Muscle of leg (tissue), 11 donors: ENCODE results near the gene LCP1. TPM values are rescaled to one million over a fixed set of nuclear protein-coding genes. Genes with fewer than 3 reads are reported as not detected.

Experiments used
- DNase-seq: peaks from one replicate; pipeline ENCODE4 v3.0.0; 2013
- H3K27ac ChIP-seq: one replicate; pipeline ENCODE4 v1.5.1; 2013; ENCODE audit warnings: mild to moderate bottlenecking, low read length, control low read depth
- H3K27me3 ChIP-seq: one replicate; pipeline ENCODE4 v1.6.1; 2013; ENCODE audit warnings: low read length; ENCODE audit not compliant: control insufficient read depth, insufficient read depth
- H3K36me3 ChIP-seq: one replicate; pipeline ENCODE4 v1.6.1; 2013; ENCODE audit warnings: low read length; ENCODE audit not compliant: control insufficient read depth, insufficient read depth
- H3K4me1 ChIP-seq: one replicate; pipeline ENCODE4 v1.6.1; 2013; ENCODE audit warnings: low read length; ENCODE audit not compliant: control insufficient read depth, insufficient read depth
- H3K4me3 ChIP-seq: one replicate; pipeline ENCODE4 v1.5.1; 2013; ENCODE audit warnings: low read length, control low read depth
- H3K9me3 ChIP-seq: replicated peaks from 2 replicates; pipeline ENCODE4 v1.6.1; 2013; ENCODE audit warnings: low read depth, low read length; ENCODE audit not compliant: control insufficient read depth
- WGBS: methylation state at CpG from one replicate; pipeline ENCODE4 v1.1.5; 2013; ENCODE audit warnings: missing lambda C conversion rate; ENCODE audit not compliant: insufficient coverage; 5-methylcytosine and 5-hydroxymethylcytosine counted together
- polyA plus RNA-seq, 8 donors: library from polyadenylated mRNA; unstranded; fragments of 120-200 nt; gene quantifications; one replicate each; pipeline versions ENCODE4 v1.2.1 to v1.2.3, GENCODE V29; 2013; ENCODE audit warnings: inconsistent platforms in 1 of 8, low replicate concordance in 1 of 8; ENCODE audit not compliant: insufficient read length in 8 of 8, insufficient read depth in 1 of 8
- total RNA-seq: library from RNA; stranded (reverse); fragments of 120-200 nt; gene quantifications from one replicate; pipeline ENCODE4 v1.2.4, GENCODE V29; 2013

Gene LCP1
- total and polyA plus RNA-seq, 9 donors = 7.6 to 16.9 (median 10.3) TPM

GRCh38 chr13:46207828-46208227, 25.9 kb upstream of the LCP1 start:
- Histone ChIP-seq H3K4me3 (no peak overlapping the region), H3K9me3 (no peaks in the 10 kb centered on the region), H3K27me3 (peaks cover 4% of the 10 kb centered on the region), H3K27ac (no peak overlapping the region), H3K36me3 (no peaks in the 10 kb centered on the region), H3K4me1 (peaks cover 8% of the 10 kb centered on the region)
- no peak for DNase-seq
- 71% methylated on average over 4 of the region's 7 CpGs for WGBS

GRCh38 chr13:46206143-46206542, 24.2 kb upstream of the LCP1 start:
- Histone ChIP-seq H3K9me3 (no peaks in the 10 kb centered on the region), H3K4me3 (no peak overlapping the region), H3K36me3 (no peaks in the 10 kb centered on the region), H3K4me1 (peaks cover 1% of the 10 kb centered on the region), H3K27me3 (no peaks in the 10 kb centered on the region), H3K27ac (no peak overlapping the region)
- 88% methylated on average over 1 of the region's 1 CpG for WGBS
- DNase-seq = no peak

- no peaks in the 10 kb centered on the region for H3K4me1 ChIP-seq
- WGBS = 64% methylated on average over 5 of the region's 5 CpGs
- no peaks in the 10 kb centered on the region for H3K36me3 ChIP-seq
- H3K27me3 ChIP-seq = no peaks in the 10 kb centered on the region
- no peaks in the 10 kb centered on the region for H3K9me3 ChIP-seq
- H3K27ac ChIP-seq = no peak overlapping the region
- DNase-seq = no peak
- no peak overlapping the region for H3K4me3 ChIP-seq
Observed at GRCh38 chr13:46202966-46203365, 21.0 kb upstream of the LCP1 start.

GRCh38 chr13:46202188-46202795, 20.3 kb upstream of the LCP1 start:
- H3K4me1 ChIP-seq = no peaks in the 10 kb centered on the region
- H3K27ac ChIP-seq = no peak overlapping the region
- H3K9me3 ChIP-seq = no peaks in the 10 kb centered on the region
- H3K4me3 ChIP-seq = no peak overlapping the region
- H3K27me3 ChIP-seq = no peaks in the 10 kb centered on the region
- no peak for DNase-seq
- H3K36me3 ChIP-seq = no peaks in the 10 kb centered on the region
- WGBS = no CpG with 5 or more reads among the region's 3 CpGs

- no peak overlapping the region for H3K4me3 ChIP-seq
- no peaks in the 10 kb centered on the region for H3K4me1 ChIP-seq
- no peaks in the 10 kb centered on the region for H3K27me3 ChIP-seq
- WGBS = 92% methylated on average over 1 of the region's 3 CpGs
- no peak overlapping the region for H3K27ac ChIP-seq
- no peaks in the 10 kb centered on the region for H3K9me3 ChIP-seq
- H3K36me3 ChIP-seq = no peaks in the 10 kb centered on the region
- DNase-seq = no peak
Observed at GRCh38 chr13:46198696-46199193, 16.8 kb upstream of the LCP1 start.

- no peaks in the 10 kb centered on the region for H3K9me3 ChIP-seq
- H3K27ac ChIP-seq = no peak overlapping the region
- H3K36me3 ChIP-seq = no peaks in the 10 kb centered on the region
- 92% methylated on average over 3 of the region's 4 CpGs for WGBS
- no peak overlapping the region for H3K4me3 ChIP-seq
- H3K4me1 ChIP-seq = no peaks in the 10 kb centered on the region
- H3K27me3 ChIP-seq = no peaks in the 10 kb centered on the region
- DNase-seq = no peak
Observed at GRCh38 chr13:46197299-46198048, 15.5 kb upstream of the LCP1 start.

GRCh38 chr13:46195016-46195415, 13.0 kb upstream of the LCP1 start:
- peak; percentile 25 for DNase-seq
- Histone ChIP-seq H3K9me3 (no peaks in the 10 kb centered on the region), H3K27me3 (no peaks in the 10 kb centered on the region), H3K36me3 (no peaks in the 10 kb centered on the region), H3K4me3 (no peak overlapping the region), H3K4me1 (no peaks in the 10 kb centered on the region), H3K27ac (no peak overlapping the region)
- WGBS = no CpG with 5 or more reads among the region's 1 CpG

GRCh38 chr13:46192412-46192811, 10.4 kb upstream of the LCP1 start:
- Histone ChIP-seq H3K27ac (no peak overlapping the region), H3K9me3 (no peaks in the 10 kb centered on the region), H3K4me1 (no peaks in the 10 kb centered on the region), H3K36me3 (no peaks in the 10 kb centered on the region), H3K27me3 (no peaks in the 10 kb centered on the region), H3K4me3 (no peak overlapping the region)
- DNase-seq = no peak
- WGBS = 20% methylated on average over 1 of the region's 1 CpG

GRCh38 chr13:46185634-46186033, 3.7 kb upstream of the LCP1 start:
- H3K36me3 ChIP-seq = no peaks in the 10 kb centered on the region
- no peak overlapping the region for H3K4me3 ChIP-seq
- WGBS = no CpG with 5 or more reads among the region's 4 CpGs
- H3K27ac ChIP-seq = no peak overlapping the region
- no peaks in the 10 kb centered on the region for H3K27me3 ChIP-seq
- no peak for DNase-seq
- no peaks in the 10 kb centered on the region for H3K4me1 ChIP-seq
- H3K9me3 ChIP-seq = no peaks in the 10 kb centered on the region

- Histone ChIP-seq H3K36me3 (no peaks in the 10 kb centered on the region), H3K27ac (no peak overlapping the region), H3K4me3 (no peak overlapping the region), H3K9me3 (no peaks in the 10 kb centered on the region), H3K27me3 (no peaks in the 10 kb centered on the region), H3K4me1 (no peaks in the 10 kb centered on the region)
- WGBS = 40% methylated on average over 5 of the region's 6 CpGs
- no peak for DNase-seq
Observed at GRCh38 chr13:46184277-46184699, 2.3 kb upstream of the LCP1 start.
